Aorta (tissue), 5 donors: ENCODE data around the gene ASPM. TPM values are rescaled to one million over a fixed set of nuclear protein-coding genes. Genes with fewer than 3 reads are reported as not detected.
"Not testable (repeated sequence)": the region's sequence is repeated elsewhere in the genome, so short reads cannot be mapped to it uniquely, and the experiment has no call there.

Experiments
- ATAC-seq: fragments of 200-7000 bp; cut with Tn5 transposase; one replicate; pipeline ENCODE4 v1.9.1; 2022; ENCODE audit warnings: moderate library complexity; ENCODE audit not compliant: low FRiP score
- DNase-seq, 2 donors: peaks; one replicate each; pipeline ENCODE4 v3.0.0-alpha.2; 2020
- H3K27ac ChIP-seq, 2 donors: one replicate each; pipeline ENCODE4 v1.5.1; 2013; ENCODE audit warnings: low read length in 2 of 2, mild to moderate bottlenecking in 2 of 2, moderate library complexity in 2 of 2, control low read depth in 1 of 2, inconsistent platforms in 1 of 2, low read depth in 1 of 2
- H3K27me3 ChIP-seq, 2 donors: one replicate each; pipeline ENCODE4 v1.6.1; 2013; ENCODE audit warnings: control low read depth in 1 of 2, low read length in 1 of 2, mild to moderate bottlenecking in 1 of 2, moderate library complexity in 1 of 2; ENCODE audit not compliant: insufficient read depth in 2 of 2, control insufficient read depth in 1 of 2
- H3K36me3 ChIP-seq, 2 donors: one replicate each; pipeline ENCODE4 v1.6.1; 2013; ENCODE audit warnings: control low read depth in 1 of 2, low read length in 1 of 2, mild to moderate bottlenecking in 1 of 2; ENCODE audit not compliant: insufficient read depth in 2 of 2, control insufficient read depth in 1 of 2
- H3K4me1 ChIP-seq, 2 donors: one replicate each; pipeline ENCODE4 v1.6.1; 2013; ENCODE audit warnings: low read length in 2 of 2, control low read depth in 1 of 2, mild to moderate bottlenecking in 1 of 2, moderate library complexity in 1 of 2; ENCODE audit not compliant: insufficient read depth in 2 of 2, control insufficient read depth in 1 of 2
- H3K4me3 ChIP-seq, 2 donors: one replicate each; pipeline ENCODE4 v1.5.1; 2013; ENCODE audit warnings: low read length in 2 of 2, control low read depth in 1 of 2, mild to moderate bottlenecking in 1 of 2
- H3K9me3 ChIP-seq: one replicate; pipeline ENCODE4 v1.6.1; 2013; ENCODE audit warnings: mild to moderate bottlenecking, low read length; ENCODE audit not compliant: control insufficient read depth
- WGBS, 2 donors: extraction: QIAGEN DNeasy Blood & Tissue Kit; methylation state at CpG; one replicate each; pipeline ENCODE4 v1.1.7; 2013; 5-methylcytosine and 5-hydroxymethylcytosine counted together
- intact Hi-C, 2 donors: fragments of 100-400 bp; cut with DNase I; formaldehyde crosslinking; loops; one replicate each; pipeline versions ENCODE4 v1.14.2 to v1.15.0; 2022
- polyA plus RNA-seq, 2 donors: library from polyadenylated mRNA; stranded (reverse); fragments of 200-250 nt; gene quantifications; one replicate each; pipeline ENCODE4 v1.2.3, GENCODE V29; 2013
- total RNA-seq, 2 donors: library from RNA; stranded (reverse); fragmentation: NEBNext Ultra II Directional; extraction: Animal tissue kit (Norgen Biotek cat#: 25700); gene quantifications; one replicate each; pipeline ENCODE4 v1.2.1, GENCODE V29; 2021
- donor health status: healthy with polysubstance abuse.
- donor health status: Bipolar disorder and iron deficiency.
- donor health status: DM: no; HTN: no; CAD: no.
- donor health status: DM: no; HTN: no; CAD: no.
- donor health status: DM: yes; HTN: yes; CAD: no.

ASPM gene
- total and polyA plus RNA-seq, 4 donors = 0.15 to 1.6 (median 0.34) TPM

DNA sequence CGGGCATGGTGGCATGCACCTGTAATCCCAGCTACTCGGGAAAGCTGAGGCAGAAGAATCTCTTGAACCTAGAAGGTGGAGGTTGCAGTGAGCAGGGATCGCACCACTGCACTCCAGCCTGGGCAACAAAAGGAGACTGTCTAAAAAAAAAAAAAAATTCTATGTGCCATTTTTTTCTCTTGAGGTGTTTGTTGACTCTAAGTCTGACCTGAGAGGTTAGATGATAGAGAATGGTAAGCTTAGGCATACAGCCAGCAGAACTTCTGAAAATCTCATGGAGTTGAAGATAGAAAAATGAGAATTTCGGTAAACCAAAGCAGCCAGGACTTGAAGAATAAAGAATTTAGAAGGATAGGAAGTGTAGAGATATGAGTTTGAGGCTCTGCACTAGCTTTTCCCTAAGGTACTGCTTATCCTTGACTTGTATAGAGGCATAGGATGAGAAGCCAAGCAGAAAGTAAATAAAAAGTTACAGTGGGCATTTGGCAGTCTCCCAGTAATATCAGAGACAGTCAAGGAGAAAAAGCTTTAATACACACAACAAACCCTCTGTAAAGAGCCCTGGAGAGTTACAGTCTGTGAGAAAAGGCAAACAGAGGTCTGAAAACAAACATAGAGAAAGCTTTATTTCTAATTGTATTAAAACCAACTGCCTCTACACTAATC, 103.7 kb downstream of the ASPM start:
- Histone ChIP-seq H3K4me1 (no peaks in the 10 kb centered on the region), H3K4me3 (no peak overlapping the region), H3K27me3 (no peaks in the 10 kb centered on the region), H3K36me3 (no peaks in the 10 kb centered on the region), H3K9me3 (no peaks in the 10 kb centered on the region), H3K27ac (no peak overlapping the region)
- intact Hi-C loops = no loop called here
- ATAC-seq (no peak), DNase-seq (no peak)
- 61 to 69% methylated on average over 2 to 4 of the region's 4 CpGs for WGBS, 2 donors

DNA sequence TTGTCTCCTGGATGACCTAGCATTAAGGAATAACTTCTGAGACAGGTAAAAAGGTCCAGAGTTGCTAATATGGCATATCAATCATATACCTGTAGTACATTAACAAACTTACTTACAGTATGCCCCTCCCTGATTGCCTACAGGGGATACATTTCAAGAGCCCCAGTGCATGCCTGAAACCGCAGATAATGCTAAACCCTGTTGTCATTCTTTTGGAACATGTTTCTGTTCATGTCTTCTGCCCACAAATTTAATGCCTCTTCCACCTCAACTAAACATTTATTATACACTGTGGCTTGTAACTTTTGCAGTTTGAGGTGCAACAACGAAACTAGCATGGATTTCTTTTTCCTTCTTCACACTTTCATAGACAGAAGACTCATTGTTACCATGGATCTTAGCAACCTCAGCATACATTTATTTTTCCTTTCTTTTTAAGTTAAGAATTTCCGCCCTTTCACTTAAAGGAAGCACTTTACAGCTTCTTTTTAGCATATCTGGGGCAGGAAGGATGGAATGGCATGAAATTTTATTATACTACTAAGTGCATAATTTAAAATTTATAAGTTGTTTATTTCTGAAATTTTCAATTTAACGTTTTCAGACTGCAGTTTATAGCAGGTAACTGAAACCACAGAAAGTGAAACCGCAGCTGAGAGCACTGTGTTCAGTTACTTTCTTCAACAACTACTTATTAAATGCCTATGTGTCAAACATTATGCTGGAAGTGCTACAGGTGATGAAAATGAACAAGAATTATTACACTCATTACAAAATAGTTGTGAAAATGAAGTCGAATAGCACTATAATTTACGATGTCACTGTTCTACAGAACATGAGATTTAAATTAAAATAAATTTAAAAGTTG, 104.7 kb downstream of the ASPM start:
- DNase-seq (no peak), ATAC-seq (no peak)
- Histone ChIP-seq H3K36me3 (no peaks in the 10 kb centered on the region), H3K27me3 (no peaks in the 10 kb centered on the region), H3K4me3 (no peak overlapping the region), H3K27ac (no peak overlapping the region), H3K9me3 (no peaks in the 10 kb centered on the region), H3K4me1 (no peaks in the 10 kb centered on the region)
- intact Hi-C loops = no loop called here
- WGBS, 2 donors = 68 to 76% methylated on average over 7 of the region's 7 CpGs

GRCh38 chr1:197036861-197037260, 109.6 kb downstream of the ASPM start:
- Histone ChIP-seq H3K27ac (no peak overlapping the region), H3K4me1 (no peaks in the 10 kb centered on the region), H3K9me3 (no peaks in the 10 kb centered on the region), H3K36me3 (no peaks in the 10 kb centered on the region), H3K4me3 (no peak overlapping the region), H3K27me3 (no peaks in the 10 kb centered on the region)
- intact Hi-C loops = no loop called here
- WGBS, 2 donors = 94 to 95% methylated on average over 3 of the region's 3 CpGs
- no peak for ATAC-seq
- DNase-seq = no peak

- H3K9me3 ChIP-seq, H3K27ac ChIP-seq, H3K4me1 ChIP-seq, DNase-seq, H3K36me3 ChIP-seq, H3K4me3 ChIP-seq, H3K27me3 ChIP-seq, ATAC-seq, intact Hi-C loops: not testable (repeated sequence)
- WGBS, 2 donors = 69 to 77% methylated on average over 6 of the region's 6 CpGs
These were observed 111.7 kb downstream of the ASPM start for GRCh38 chr1:197034631-197035339.

Other genes starting within 250 kb of the ASPM start
- not detected for gene CFHR2, start 202.9 kb downstream of the ASPM start, total RNA-seq
- not detected for gene CFHR2, start 202.9 kb downstream of the ASPM start, polyA plus RNA-seq
- not detected for gene CFHR5, start 169.1 kb downstream of the ASPM start, total RNA-seq
- not detected for gene CFHR5, start 169.1 kb downstream of the ASPM start, polyA plus RNA-seq
- not detected for gene F13B, start 79.4 kb downstream of the ASPM start, total RNA-seq
- gene F13B, start 79.4 kb downstream of the ASPM start, polyA plus RNA-seq = not detected
- gene ZBTB41, start 54.6 kb upstream of the ASPM start, total RNA-seq = 10 to 100 TPM; 16.3 to 17.4 TPM
- 1 to 10 TPM; 4.6 to 5.8 TPM for gene ZBTB41, start 54.6 kb upstream of the ASPM start, polyA plus RNA-seq
- under 1 TPM; 0.15 to 0.16 TPM for gene CRB1, start 121.6 kb upstream of the ASPM start, total RNA-seq
- gene CRB1, start 121.6 kb upstream of the ASPM start, polyA plus RNA-seq = under 1 TPM in 1 of 2 donors, not detected in 1; under 0.01 TPM